Measurements from ENCODE around the gene CHAC1.

Gene CHAC1

DNA sequence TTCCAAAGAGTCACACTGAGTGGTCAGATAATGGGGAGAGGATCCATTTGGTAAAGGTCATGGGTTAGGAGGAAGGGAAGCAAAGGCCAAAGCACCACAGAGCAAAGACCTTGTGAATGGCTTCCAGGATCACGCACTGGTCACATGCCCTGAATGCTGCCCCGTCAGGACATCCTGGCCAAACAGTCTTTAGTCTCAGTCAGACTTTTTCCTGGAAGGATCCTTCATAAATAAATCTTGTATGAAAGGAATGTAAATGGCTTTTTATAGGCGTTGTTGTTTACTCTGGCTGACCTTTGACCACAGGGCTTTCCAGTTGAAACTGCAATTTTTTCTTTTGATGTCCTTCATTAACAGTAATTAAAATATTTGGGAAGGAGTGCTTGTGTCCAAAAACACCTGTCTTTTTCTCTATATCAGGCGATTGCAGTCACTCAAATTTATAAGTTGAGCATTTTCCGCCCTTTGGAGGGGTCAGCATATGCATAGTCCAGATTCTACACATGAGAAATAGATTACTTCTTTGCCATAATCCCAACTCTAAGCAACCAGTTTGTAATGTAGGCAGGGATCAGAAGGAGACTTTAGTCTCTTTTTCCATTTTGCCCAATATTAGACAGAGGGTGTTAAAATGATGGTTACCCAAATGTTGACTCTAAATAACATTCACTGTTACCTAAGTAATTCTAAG, 48.4 kb downstream of the CHAC1 start:
- Histone ChIP-seq H4K20me1 (ENCODE audit: insufficient read depth, low read length) (no peaks in the 10 kb centered on the region), H3K4me3 (ENCODE audit: low read length) (no peak overlapping the region), H3K9me3 (replicated peaks; ENCODE audit: insufficient read depth, low read length) (no peaks in the 10 kb centered on the region), H3K36me3 (replicated peaks; ENCODE audit: insufficient read depth, low read length) (peaks cover 13% of the 10 kb centered on the region), H3K4me2 (ENCODE audit: low read depth, low read length) (no peak overlapping the region), H3K9me2 (replicated peaks; ENCODE audit: insufficient read depth, low read length) (no peaks in the 10 kb centered on the region), H2AFZ (ENCODE audit: low read length) (no peak overlapping the region), H3K9ac (ENCODE audit: low read length) (no peak overlapping the region), H3K27ac (ENCODE audit: low read length) (no peak overlapping the region), H3K4me1 (ENCODE audit: low read length) (no peaks in the 10 kb centered on the region), H3K27me3 (replicated peaks; ENCODE audit: insufficient read depth, low read length) (no peaks in the 10 kb centered on the region), H3F3A (ENCODE audit: insufficient read depth, low read length) (no peaks in the 10 kb centered on the region), H3K79me2 (ENCODE audit: low read length) (no peaks in the 10 kb centered on the region)
- TF ChIP-seq EZH2 (optimal IDR thresholded peaks at IDR 0.05; ENCODE audit: low read depth, low read length) (no peak), EZH2phosphoT487 (IDR thresholded peaks at IDR 0.05; ENCODE audit: low read length) (no peak)
- TF ChIP-seq, protein P1, sequence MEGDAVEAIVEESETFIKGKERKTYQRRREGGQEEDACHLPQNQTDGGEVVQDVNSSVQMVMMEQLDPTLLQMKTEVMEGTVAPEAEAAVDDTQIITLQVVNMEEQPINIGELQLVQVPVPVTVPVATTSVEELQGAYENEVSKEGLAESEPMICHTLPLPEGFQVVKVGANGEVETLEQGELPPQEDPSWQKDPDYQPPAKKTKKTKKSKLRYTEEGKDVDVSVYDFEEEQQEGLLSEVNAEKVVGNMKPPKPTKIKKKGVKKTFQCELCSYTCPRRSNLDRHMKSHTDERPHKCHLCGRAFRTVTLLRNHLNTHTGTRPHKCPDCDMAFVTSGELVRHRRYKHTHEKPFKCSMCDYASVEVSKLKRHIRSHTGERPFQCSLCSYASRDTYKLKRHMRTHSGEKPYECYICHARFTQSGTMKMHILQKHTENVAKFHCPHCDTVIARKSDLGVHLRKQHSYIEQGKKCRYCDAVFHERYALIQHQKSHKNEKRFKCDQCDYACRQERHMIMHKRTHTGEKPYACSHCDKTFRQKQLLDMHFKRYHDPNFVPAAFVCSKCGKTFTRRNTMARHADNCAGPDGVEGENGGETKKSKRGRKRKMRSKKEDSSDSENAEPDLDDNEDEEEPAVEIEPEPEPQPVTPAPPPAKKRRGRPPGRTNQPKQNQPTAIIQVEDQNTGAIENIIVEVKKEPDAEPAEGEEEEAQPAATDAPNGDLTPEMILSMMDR (IDR thresholded peaks at IDR 0.05; ENCODE audit: low read length), result no peak
- DNase-seq, result no peak

DNA sequence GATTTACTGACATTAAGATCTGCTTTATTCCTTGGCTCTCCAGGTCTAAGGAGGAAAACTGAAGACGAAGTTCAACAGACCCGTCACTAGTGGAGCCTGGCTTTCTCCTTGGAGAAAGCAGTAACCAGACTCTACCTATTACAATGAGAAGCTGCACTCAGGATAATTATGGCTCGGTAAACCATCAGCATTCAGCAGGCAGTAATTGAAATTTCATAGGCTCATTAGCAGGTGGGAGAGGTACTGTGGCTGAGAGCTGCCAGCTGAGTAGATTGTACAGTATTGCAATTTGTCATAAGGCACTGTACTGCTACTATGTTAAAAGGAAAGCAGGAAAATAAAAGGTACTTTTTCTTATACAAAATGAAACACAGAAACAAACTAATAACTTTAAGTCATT, 51.2 kb downstream of the CHAC1 start:
- H3K4me1 ChIP-seq (ENCODE audit: low read length), result no peaks in the 10 kb centered on the region
- H3K4me3 ChIP-seq (ENCODE audit: low read length), result no peak overlapping the region
- TF ChIP-seq EZH2 (optimal IDR thresholded peaks at IDR 0.05; ENCODE audit: low read depth, low read length) (no peak), EZH2phosphoT487 (IDR thresholded peaks at IDR 0.05; ENCODE audit: low read length) (no peak)
- TF ChIP-seq, protein P1 (IDR thresholded peaks at IDR 0.05; ENCODE audit: low read length), result no peak
- H3K79me2 ChIP-seq (ENCODE audit: low read length), result no peaks in the 10 kb centered on the region
- H3K9me3 ChIP-seq (replicated peaks; ENCODE audit: insufficient read depth, low read length), result no peaks in the 10 kb centered on the region
- no peaks in the 10 kb centered on the region for H3K9me2 ChIP-seq (replicated peaks; ENCODE audit: insufficient read depth, low read length)
- H3K27me3 ChIP-seq (replicated peaks; ENCODE audit: insufficient read depth, low read length), result no peaks in the 10 kb centered on the region
- DNase-seq, result no peak
- H3K9ac ChIP-seq (ENCODE audit: low read length), result no peak overlapping the region
- no peaks in the 10 kb centered on the region for H4K20me1 ChIP-seq (ENCODE audit: insufficient read depth, low read length)
- peaks cover 13% of the 10 kb centered on the region for H3K36me3 ChIP-seq (replicated peaks; ENCODE audit: insufficient read depth, low read length)
- no peak overlapping the region for H3K27ac ChIP-seq (ENCODE audit: low read length)
- no peak overlapping the region for H3K4me2 ChIP-seq (ENCODE audit: low read depth, low read length)
- no peaks in the 10 kb centered on the region for H3F3A ChIP-seq (ENCODE audit: insufficient read depth, low read length)
- H2AFZ ChIP-seq (ENCODE audit: low read length), result no peak overlapping the region
